GM12892 (cell line): ENCODE measurements around the gene NEFH.

Source experiments
- POLR2A ChIP-seq: IDR thresholded peaks from 2 replicates; pipeline ENCODE4 v1.6.1; 2011; ENCODE audit warnings: low read depth, low read length, control low read depth
- POLR2AphosphoS5 ChIP-seq: IDR thresholded peaks from 2 replicates; pipeline ENCODE4 v1.6.1; 2011; ENCODE audit warnings: low read depth, low read length, control low read depth

DNA sequence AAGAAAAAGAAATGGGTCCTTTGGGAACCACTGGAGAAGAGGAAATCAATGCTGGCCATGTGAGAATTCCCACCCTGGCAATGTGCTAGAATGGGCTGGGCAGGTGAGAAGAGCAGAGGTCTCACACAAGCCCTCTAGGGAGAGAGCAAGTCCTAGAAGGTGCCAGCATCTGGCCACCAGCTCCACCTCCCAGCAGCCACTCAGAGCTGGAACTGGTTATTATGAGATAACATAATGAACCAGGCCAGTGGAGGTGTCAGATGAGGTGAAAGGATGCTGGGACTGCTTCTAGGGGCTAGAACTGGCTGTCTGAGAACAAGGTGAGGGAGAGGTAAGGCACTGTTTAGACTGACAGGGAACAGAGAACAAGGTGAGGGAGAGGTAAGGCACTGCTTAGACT is 29.3 kb downstream of the NEFH start:
- TF ChIP-seq POLR2A = no peak
- TF ChIP-seq POLR2AphosphoS5 = no peak
